Raji (cell line): ENCODE data around the gene VEZT.

Source experiments
- POLR2A ChIP-seq: IDR thresholded peaks from 2 replicates; pipeline ENCODE4 v1.6.1; 2011; ENCODE audit warnings: low read depth, low read length, control low read depth; ENCODE audit not compliant: insufficient read depth

VEZT gene

GRCh38 chr12:95318071-95318545 lies 100.5 kb downstream of the VEZT start:
- no peak for TF ChIP-seq POLR2A

GRCh38 chr12:95319694-95320331 lies 102.2 kb downstream of the VEZT start:
- TF ChIP-seq POLR2A, result no peak

- TF ChIP-seq POLR2A, result no peak
Measured at GRCh38 chr12:95321516-95322246, 104.1 kb downstream of the VEZT start.

- TF ChIP-seq POLR2A, result no peak
Measured at GRCh38 chr12:95322326-95322725, 104.7 kb downstream of the VEZT start.

DNA sequence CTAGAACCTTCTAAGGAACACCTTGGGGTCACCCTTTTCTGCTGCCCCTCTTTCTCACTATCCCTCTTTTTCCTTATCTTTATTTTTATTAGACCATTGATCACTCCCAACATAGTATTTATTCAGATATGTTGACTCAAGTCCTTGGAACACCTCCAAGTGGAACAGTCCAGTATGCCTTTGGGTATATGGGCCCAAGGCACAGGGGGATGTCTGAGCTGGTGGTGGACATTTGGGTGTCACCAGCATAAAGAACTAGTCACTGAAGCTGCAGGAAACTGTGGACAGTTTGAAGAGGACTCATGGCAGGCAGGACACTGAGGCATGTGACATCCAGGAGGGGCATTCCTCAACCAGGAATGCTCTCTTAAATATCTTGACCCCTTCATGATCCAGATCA lies 105.6 kb downstream of the VEZT start:
- no peak for TF ChIP-seq POLR2A

DNA sequence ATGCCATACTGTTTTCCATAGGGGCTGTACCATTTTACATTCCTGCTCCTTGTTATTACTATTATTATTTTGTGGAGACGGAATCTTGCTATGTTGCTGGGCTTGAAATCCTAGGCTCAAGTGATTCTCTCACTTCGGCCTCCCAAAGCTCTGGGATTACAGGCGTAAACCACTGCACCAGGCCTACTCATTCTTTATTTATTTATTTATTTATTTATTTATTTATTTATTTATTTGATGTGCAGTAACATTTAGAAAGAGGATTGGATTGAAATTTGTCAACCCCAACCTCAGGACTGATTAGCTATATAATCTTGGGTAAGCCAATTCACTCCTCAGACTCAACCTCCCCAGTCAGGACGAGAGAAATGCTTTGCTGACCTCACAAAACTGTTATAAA lies 107.9 kb downstream of the VEZT start:
- TF ChIP-seq POLR2A, result no peak

DNA sequence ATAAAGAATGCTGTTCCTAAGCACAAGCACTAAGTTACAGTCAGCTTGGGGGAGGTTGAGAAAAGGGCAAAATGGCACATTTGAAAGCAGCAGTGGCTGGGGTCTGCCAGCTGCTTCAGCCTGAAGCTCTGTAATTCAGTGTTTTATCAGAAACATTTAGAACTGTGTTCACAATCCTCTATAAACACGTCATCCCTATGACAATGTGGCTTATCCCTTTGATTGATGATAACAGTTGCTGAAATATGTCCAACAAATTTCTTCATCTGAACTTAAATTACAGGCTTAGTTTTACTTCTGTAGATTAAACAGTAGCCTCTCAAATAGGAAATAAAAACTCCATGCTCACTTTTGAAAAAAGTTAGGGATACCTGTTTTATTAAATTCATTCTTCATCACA lies 108.8 kb downstream of the VEZT start:
- no peak for TF ChIP-seq POLR2A

DNA sequence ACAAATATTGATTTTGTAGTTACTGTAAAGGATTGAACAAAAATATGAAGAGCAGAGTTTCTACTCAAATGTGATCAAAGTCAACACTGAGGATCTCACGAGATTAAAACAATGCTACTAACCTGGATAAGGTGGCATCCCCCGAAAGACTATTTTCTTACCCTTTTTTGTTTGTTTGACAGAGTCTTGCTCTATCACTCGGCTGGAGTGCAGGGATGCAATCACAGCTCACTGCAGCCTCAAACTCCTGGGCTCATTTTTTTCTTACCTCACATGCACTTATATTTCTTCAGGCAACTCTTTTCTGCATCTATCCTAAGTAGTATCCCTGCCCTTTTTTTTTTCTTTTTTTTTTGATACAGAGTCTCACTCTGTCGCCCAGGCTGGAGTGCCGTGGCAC lies 109.2 kb downstream of the VEZT start:
- no peak for TF ChIP-seq POLR2A

DNA sequence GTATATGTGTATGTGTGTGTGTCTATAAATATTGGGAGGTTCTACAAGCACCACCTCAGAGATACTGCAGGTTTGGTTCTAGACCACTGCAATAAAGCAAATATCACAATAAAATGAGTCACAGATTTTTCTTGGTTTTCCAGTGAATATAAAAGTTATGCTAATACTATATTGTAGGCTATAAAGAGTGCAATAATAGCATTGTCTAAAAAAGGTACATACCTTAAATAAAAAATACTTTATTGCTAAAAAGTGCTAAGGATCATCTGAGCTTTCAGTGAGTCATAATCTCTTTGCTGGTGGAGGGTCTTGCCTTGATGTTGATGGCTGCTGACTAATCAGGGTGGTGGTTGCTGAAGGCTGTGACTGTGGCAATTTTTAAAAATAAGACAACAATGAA lies 111.1 kb downstream of the VEZT start:
- no peak for TF ChIP-seq POLR2A

- no peak for TF ChIP-seq POLR2A
Measured at GRCh38 chr12:95335948-95336347, 118.3 kb downstream of the VEZT start.

GRCh38 chr12:95336387-95337067 lies 118.9 kb downstream of the VEZT start:
- TF ChIP-seq POLR2A, result no peak

GRCh38 chr12:95337146-95337545 lies 119.5 kb downstream of the VEZT start:
- TF ChIP-seq POLR2A, result no peak

DNA sequence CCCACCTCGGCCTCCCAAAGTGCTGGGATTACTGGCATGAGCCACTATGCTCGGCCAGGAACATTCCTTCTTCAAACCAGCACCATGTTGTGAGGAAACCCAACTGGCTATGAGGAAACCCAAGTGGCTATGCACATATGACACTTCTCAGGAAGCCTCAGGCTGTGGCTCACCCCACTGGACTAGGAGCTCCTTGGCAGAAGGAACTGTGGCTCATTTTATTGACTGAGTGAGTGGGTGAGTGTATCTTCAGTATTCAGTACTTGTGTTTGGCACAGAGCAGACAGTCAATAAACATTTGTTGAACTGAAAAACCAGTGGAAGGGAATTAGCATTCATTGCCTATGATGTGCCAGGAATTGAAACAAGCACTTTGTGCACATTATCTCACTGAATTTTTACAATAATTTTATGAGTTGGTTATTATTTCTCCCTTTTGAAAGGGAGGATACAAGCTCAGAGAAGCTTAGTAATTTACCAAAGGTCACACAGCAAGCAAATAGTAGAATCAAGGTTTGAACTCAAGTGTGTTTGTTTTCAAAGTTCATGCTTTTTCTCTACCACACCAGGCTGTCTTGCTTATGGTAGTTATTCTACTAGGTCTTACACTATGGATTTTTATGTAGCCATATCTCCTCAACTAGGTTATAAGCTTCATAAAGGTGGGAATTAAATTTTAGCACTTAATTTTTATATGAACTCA lies 121.6 kb downstream of the VEZT start:
- TF ChIP-seq POLR2A, result no peak

DNA sequence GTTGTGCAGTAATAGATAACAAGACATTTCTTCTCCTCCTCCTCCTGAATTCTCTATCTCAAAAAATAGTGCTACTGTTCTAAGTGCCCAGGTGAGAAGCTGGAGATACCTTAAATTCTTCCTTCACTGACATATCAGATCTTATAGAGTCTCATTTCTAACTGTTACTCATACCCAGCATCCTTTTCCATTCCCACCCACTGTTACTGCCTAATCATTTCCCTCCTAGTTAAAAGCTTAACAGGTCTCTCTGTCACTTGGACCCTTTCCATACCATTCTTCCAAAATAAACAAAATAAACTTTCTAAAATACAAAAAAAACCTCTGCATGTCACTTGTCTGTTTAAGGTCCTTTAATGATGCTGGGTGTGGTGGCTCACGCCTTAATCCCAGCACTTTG lies 124.4 kb downstream of the VEZT start:
- TF ChIP-seq POLR2A, result no peak

- no peak; the same call in none of the 2 replicates for TF ChIP-seq POLR2A
Measured at GRCh38 chr12:95343461-95344230, 126.0 kb downstream of the VEZT start.
